ENCODE results near the gene IFI35.
"Not testable (repeated sequence)": the region's sequence is repeated elsewhere in the genome, so short reads cannot be mapped to it uniquely, and the experiment has no call there.

The IFI35 gene

DNA sequence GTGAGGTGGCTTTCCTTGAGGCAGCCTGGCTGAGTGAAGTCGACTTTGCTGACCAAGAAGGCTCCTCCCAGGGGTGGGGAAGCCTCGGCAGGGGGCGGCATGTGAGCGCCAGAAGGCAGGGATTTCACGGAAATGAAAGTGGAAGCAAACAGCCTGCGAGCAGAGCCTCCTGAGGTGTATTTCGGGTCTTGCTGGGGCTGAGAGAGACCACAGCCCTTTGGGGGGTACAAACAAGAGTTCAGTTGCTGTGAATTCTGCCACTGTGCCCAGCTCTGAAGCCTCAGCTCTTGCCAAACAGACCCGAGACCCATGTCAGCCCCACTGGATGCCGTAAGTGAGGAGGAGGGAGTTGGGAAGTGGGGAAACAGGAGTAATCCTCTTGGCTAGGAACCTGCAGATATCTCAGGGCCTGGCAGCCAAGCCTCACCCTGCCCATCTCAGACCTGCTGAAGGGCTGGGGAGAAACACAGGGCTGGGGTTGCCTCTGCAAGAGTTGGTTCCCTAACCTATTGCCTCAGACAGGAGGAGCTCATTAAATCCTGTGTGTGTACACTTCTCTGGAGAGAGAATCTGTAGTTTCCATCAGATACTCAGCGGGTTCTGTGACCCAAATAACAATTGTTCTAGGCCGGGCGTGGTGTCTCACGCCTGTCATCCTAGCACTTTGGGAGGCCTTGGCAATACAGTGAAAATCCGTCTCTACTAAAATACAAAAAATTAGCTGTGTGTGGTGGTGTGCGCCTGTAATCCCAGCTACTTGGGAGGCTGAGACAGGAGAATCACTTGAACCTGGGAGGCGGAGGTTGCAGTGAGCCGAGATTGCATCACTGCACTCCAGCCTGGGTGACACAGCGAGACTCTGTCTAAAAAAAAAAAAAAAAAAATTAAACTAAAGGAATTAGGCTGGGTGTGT, at the start of gene IFI35:
IFI35 (plus strand) TSS at position 146 of the 913 bp plus-strand sequence; CDS start at position 310, 164 bp downstream.
- Mint-ChIP-seq H3K9me3 (no peaks in the 10 kb centered on the region), H3K4me3 (peak within 1 kb of the TSS; percentile 100)

DNA sequence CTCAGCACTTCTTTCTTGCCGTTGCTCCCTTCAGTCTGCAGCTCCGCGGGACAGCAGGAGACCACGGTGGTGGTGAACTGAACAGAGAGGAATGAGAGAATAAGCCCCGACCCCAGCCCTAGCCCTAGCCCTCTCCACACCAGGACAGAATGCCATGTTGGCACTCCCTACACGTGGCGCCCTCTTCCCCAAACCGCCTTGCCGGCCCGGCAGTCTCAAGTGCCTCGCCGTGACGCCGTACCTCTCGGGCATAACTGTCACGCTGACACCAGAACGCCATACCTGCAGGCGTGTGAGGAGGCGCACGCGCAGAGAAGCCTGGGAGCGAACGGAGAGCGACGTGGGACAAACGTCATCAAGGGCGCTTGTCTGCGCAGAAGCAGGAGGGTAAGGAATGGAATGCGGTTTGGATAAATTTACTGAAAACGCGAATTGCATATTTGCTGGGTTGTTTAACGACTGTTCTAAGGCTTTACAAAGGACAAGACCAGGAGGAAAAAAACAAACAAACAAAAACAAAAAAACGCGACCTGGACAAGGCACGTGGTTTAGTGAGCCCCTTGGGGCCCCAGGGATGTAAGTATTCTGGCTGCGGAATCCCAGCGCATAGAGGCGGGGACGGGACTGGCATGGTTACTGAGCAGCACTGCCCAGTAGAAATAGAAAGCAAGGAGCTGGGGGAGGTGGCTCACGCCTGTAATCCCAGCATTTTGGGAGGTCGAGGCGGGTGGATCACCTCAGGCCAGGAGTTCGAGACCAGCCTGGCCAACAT, 42.2 kb upstream of the IFI35 start, which contains the start of gene AARSD1:
AARSD1 (minus strand) TSS at position 294 of the 772 bp plus-strand sequence; CDS start at position 280, 14 bp downstream.
- H3K36me3 Mint-ChIP-seq, result peaks cover 21 to 31% of the 10 kb centered on the region in 2 donors
- no peaks in the 10 kb centered on the region for H3K9me3 Mint-ChIP-seq
- H3K27ac Mint-ChIP-seq, result peak within 1 kb of the TSS; percentile 96
- ATAC-seq (replicated peaks), result peak; percentile 97 to 98
- H3K27me3 Mint-ChIP-seq, result no peaks in the 10 kb centered on the region
- peaks cover 11 to 25% of the 10 kb centered on the region in 2 donors for H3K4me1 Mint-ChIP-seq
- peak; percentile 88 for DNase-seq
- H3K4me3 Mint-ChIP-seq, result peak within 1 kb of the TSS; percentile 87 to 90

More for the DNA sequence above, at the start of gene IFI35:
- DNase-seq (peak; percentile 83), ATAC-seq (replicated peaks) (peak; percentile 94 to 97)
- Mint-ChIP-seq H3K36me3 (peaks cover 22 to 34% of the 10 kb centered on the region in 2 donors), H3K27me3 (no peaks in the 10 kb centered on the region), H3K27ac (peak within 1 kb of the TSS; percentile 100), H3K4me1 (peaks cover 19 to 45% of the 10 kb centered on the region in 2 donors)

DNA sequence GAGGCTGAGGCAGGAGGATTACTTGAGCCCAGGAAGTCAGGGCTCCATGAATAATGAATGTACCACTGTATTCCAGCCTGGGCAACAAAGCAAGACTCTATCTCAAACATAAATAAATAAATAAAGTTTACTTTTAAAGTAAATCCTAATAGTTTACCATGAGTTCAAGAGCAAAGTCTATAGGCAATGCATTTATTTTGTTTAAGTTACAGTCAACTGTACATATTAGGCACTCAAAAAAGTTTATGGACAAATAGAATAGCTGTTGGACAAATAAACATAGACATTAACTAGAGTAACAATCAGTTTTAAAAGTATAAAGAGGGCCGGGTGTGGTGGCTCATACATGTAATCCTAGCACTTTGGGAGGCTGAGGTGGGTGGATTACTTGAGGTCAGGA, 38.7 kb upstream of the IFI35 start:
- no peak for ATAC-seq (replicated peaks)
- H3K27ac Mint-ChIP-seq, result no peak overlapping the region
- no peak for DNase-seq
- H3K4me3 Mint-ChIP-seq, result no peak overlapping the region
- H3K27me3 Mint-ChIP-seq, result no peaks in the 10 kb centered on the region
- H3K4me1 Mint-ChIP-seq, result peaks cover 13 to 18% of the 10 kb centered on the region in 2 donors
- peaks cover 8 to 11% of the 10 kb centered on the region in 2 donors for H3K36me3 Mint-ChIP-seq
- H3K9me3 Mint-ChIP-seq, result no peaks in the 10 kb centered on the region

DNA sequence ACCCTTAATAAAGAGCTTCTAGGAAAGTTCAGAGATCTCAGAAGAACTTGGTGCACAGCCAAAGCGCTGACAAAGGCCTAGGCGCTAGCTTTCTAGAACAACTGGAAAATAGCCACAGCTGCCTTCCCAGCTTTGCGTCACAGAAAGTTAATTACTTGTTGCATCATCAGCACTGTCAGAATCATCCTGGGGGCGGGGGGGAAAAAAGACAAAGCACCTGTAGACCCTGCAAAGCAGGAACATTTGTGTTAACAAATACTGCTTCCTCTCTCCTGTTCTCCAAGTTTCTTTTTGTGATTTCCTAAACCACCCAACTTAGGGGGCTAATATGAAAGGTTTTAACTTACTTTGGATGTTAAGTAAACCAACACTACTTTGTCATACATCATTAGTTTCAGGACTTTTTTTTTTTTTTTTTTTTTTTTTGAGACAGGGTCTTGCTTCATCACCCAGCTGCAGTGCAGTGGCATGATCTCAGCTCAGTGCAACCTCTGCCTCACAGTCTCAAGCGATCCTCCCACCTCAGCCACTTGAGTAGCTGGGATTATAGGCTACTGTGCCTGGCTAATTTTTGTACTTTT, 37.5 kb upstream of the IFI35 start:
- H3K36me3 Mint-ChIP-seq, result peaks cover 5% of the 10 kb centered on the region in 2 donors
- no peak overlapping the region for H3K4me3 Mint-ChIP-seq
- no peak for ATAC-seq (replicated peaks)
- H3K27ac Mint-ChIP-seq, result no peak overlapping the region
- no peaks in the 10 kb centered on the region for H3K27me3 Mint-ChIP-seq
- DNase-seq, result no peak
- no peaks in the 10 kb centered on the region for H3K9me3 Mint-ChIP-seq
- peaks cover 8 to 9% of the 10 kb centered on the region in 2 donors for H3K4me1 Mint-ChIP-seq

DNA sequence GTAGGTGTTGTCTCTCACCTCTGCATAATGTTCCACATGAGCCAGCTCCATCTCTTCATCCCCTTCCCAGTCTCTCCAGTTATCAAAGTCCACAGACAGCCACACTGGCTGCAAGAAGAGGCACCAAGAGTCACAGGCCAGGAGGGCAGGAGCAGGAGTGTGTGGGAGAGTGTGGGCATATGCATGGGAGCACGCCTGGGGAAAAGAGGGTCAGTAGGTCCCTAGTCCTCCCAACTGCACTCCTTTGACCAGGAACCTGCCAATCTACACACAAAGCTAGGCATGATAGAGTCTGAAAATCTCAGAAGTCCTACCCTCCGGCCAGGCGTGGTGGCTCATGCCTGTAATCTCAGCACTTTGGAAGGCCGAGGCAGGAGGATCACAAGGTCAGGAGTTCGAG, 35.0 kb upstream of the IFI35 start:
- Mint-ChIP-seq H3K27ac (no peak overlapping the region), H3K27me3 (no peaks in the 10 kb centered on the region), H3K9me3 (no peaks in the 10 kb centered on the region), H3K36me3 (no peaks in the 10 kb centered on the region), H3K4me3 (no peak overlapping the region), H3K4me1 (peaks cover 0 to 4% of the 10 kb centered on the region in 2 donors)
- DNase-seq, result no peak
- no peak for ATAC-seq (replicated peaks)

DNA sequence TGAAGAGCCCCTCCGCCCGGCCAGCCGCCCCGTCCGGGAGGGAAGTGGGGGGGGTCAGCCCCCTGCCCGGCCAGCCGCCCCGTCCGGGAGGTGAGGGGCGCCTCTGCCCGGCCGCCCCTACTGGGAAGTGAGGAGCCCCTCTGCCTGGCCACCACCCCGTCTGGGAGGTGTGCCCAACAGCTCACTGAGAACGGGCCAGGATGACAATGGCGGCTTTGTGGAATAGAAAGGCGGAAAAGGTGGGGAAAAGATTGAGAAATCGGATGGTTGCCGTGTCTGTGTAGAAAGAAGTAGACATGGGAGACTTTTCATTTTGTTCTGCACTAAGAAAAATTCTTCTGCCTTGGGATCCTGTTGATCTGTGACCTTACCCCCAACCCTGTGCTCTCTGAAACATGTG, 33.3 kb upstream of the IFI35 start:
- H3K27me3 Mint-ChIP-seq; H3K4me3 Mint-ChIP-seq; ATAC-seq (replicated peaks); H3K27ac Mint-ChIP-seq; DNase-seq; H3K4me1 Mint-ChIP-seq; H3K36me3 Mint-ChIP-seq; H3K9me3 Mint-ChIP-seq: not testable (repeated sequence)

DNA sequence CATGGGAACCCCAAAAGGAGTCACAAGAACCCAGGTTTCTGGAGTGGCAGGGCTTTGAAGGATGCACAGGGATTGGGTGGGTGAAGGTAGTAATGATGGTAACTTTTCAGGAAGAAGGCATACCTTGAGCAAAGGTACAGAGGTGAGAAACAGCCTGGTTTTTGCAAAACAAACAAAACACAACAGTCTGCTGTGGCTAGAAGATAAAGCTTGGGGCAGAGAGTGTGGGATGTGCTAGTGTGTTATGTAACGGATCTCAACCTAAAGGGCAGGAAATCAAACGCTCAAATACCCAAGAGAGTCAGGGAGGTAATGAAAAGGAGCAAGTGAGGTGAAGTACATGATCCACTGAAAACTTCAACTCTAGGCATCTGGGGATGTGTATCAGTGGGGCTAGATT, 31.3 kb upstream of the IFI35 start:
- peaks cover 0 to 1% of the 10 kb centered on the region in 2 donors for H3K36me3 Mint-ChIP-seq
- H3K27ac Mint-ChIP-seq, result no peak overlapping the region
- DNase-seq, result no peak
- no peaks in the 10 kb centered on the region for H3K9me3 Mint-ChIP-seq
- peaks cover 8 to 16% of the 10 kb centered on the region in 2 donors for H3K4me1 Mint-ChIP-seq
- no peaks in the 10 kb centered on the region for H3K27me3 Mint-ChIP-seq
- ATAC-seq (replicated peaks), result no peak
- no peak overlapping the region for H3K4me3 Mint-ChIP-seq

DNA sequence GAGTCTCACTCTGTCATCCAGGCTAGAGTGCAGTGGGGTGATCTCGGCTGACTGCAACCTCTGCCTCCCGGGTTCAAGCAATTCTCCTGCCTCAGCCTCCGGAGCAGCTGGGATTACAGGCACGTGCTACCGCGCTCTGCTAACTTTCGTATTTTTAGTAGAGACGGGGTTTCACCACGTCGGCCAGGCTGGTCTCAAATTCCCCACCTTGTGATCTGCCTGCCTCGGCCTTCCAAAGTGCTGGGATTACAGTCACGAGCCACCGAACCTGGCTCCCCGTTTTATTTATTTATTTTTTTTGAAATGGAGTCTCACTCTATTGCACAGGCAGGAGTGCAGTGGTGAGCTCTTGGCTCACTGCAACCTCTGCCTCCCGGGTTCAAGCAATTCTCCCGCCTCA, 30.9 kb upstream of the IFI35 start:
- not testable (repeated sequence) for H3K27ac Mint-ChIP-seq; H3K9me3 Mint-ChIP-seq; H3K4me3 Mint-ChIP-seq; DNase-seq; H3K36me3 Mint-ChIP-seq; H3K27me3 Mint-ChIP-seq; ATAC-seq (replicated peaks)
- H3K4me1 Mint-ChIP-seq, result peaks cover 8 to 19% of the 10 kb centered on the region in 2 donors

DNA sequence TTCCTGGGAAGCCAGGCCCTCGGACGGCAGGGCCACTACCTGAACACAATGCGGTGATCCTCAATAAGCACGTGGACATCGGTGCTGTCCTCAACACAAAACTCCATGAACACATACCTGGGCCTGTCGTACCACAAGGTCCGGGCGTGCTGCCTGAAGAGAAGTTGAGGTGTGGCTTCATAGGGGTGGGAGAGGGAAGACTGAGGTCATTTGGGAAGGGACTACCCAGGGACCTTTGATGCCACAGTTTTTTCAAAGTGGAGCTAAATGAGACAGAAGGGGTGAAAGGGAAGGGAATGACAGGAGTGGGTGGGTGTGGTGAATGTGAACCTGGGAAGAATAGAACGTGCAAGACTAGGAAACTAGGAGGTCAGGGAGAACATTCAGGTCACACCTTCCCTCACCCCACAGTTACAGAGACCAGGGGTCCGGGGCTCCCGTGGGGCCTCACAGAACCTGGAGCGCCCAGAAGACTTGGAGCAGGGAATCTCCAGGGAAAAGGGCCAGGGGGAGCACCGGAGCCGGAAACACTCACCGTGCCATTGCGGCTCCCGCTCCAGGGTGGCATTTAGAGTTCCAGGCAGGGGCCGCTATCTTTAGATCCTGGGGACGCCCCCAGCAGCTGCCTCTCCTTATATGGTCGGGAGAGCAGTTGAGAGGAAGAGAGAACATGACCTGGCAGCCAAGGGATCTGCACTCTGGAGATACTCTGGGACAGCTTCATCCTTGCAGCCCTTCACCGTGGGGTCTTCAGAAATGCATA, 26.9 kb upstream of the IFI35 start, which contains the start of gene PTGES3L:
PTGES3L (minus strand) TSS at position 570 of the 763 bp plus-strand sequence; CDS start at position 543, 27 bp downstream.
- Mint-ChIP-seq H3K36me3 (peaks cover 9 to 17% of the 10 kb centered on the region in 2 donors), H3K4me3 (peak within 1 kb of the TSS; percentile 86 to 99), H3K27ac (peak within 1 kb of the TSS; percentile 98), H3K9me3 (no peaks in the 10 kb centered on the region), H3K27me3 (no peaks in the 10 kb centered on the region), H3K4me1 (peaks cover 22 to 58% of the 10 kb centered on the region in 2 donors)
- peak; percentile 24 for DNase-seq
- peak; percentile 49 to 54 for ATAC-seq (replicated peaks)

DNA sequence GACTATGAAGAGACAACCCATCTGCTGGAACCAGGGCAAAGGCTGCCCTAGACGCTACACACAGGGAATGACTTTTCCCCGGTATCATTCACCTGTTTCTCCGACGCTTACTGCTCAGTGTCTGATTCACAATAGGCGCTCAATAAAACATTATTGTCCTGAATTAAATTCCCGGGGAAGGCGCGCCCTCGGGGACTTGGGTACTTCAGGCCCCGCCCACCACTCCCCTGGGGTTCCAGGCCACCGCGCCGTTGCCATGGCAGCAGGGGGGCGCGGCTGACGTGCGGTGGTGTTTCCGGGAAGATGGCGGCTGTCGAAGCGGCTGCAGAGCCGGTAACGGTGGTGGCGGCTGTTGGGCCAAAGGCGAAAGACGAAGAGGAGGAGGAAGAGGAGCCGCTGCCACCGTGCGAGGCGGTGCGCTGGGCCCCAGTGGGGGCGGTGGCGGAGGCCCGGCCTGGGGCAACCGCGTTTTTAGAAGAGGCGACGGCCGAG, 26.3 kb upstream of the IFI35 start, which contains the start of gene RUNDC1:
RUNDC1 (plus strand) TSS at position 292 of the 492 bp plus-strand sequence; CDS start at position 304, 12 bp downstream.
- H3K4me3 Mint-ChIP-seq, result peak within 1 kb of the TSS; percentile 86 to 99
- H3K27me3 Mint-ChIP-seq, result no peaks in the 10 kb centered on the region
- DNase-seq (peak; percentile 81), ATAC-seq (replicated peaks) (peak; percentile 68 to 74)
- H3K27ac Mint-ChIP-seq, result peak within 1 kb of the TSS; percentile 98
- H3K4me1 Mint-ChIP-seq, result peaks cover 26 to 65% of the 10 kb centered on the region in 2 donors
- no peaks in the 10 kb centered on the region for H3K9me3 Mint-ChIP-seq
- peaks cover 12 to 22% of the 10 kb centered on the region in 2 donors for H3K36me3 Mint-ChIP-seq

DNA sequence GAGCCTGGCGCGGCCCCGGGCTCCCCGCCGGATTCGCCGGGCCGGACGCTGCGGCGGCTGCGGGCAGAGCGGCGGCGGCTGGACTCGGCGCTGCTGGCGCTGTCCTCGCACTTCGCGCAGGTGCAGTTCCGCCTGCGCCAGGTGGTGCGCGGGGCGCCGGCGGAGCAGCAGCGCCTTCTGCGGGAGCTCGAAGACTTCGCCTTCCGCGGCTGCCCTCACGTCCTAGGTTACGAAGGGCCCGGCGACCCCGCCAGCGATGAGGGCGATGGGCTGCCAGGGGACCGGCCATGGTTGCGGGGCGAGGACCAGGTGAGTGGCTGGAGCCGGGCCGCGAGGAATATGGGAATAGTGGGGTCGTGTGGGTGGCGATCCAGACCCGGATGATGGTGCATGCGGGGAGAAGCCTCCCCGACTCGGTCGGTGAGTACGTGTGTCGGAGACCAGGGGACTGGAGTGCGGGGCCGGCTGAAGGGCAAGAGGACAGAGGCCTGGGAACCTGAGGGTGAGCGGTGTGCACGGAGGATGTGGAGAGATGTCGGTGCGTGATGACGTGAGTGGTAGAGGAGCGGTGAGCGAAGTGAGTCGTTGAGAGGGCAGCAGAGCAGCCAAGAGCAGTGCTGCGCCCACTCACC, 25.7 kb upstream of the IFI35 start:
- H3K4me3 Mint-ChIP-seq, result peak overlapping the region; percentile 86 to 99
- peaks cover 28 to 68% of the 10 kb centered on the region in 2 donors for H3K4me1 Mint-ChIP-seq
- H3K27ac Mint-ChIP-seq, result peak overlapping the region; percentile 98
- no peaks in the 10 kb centered on the region for H3K27me3 Mint-ChIP-seq
- peak; percentile 73 to 75 for ATAC-seq (replicated peaks)
- peak; percentile 68 for DNase-seq
- no peaks in the 10 kb centered on the region for H3K9me3 Mint-ChIP-seq
- peaks cover 12 to 22% of the 10 kb centered on the region in 2 donors for H3K36me3 Mint-ChIP-seq

DNA sequence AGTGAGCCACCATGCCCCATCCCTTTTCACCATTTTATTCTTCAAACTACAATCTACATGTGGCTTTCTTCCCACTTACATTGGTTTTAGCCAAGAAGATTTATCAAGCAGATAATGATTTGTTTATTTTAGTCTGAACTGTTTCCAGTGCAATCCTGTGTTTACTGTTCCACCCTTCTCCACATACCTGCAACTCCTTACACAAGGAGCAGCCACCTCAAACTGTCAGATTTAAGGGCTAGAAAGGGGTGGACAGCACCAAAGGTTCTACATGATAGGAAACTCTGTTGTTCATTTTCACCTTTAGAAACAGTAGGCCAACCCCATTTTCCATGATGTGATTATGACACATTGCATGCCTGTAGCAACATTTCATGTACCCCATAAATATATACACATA, 24.3 kb upstream of the IFI35 start:
- peaks cover 29 to 72% of the 10 kb centered on the region in 2 donors for H3K4me1 Mint-ChIP-seq

DNA sequence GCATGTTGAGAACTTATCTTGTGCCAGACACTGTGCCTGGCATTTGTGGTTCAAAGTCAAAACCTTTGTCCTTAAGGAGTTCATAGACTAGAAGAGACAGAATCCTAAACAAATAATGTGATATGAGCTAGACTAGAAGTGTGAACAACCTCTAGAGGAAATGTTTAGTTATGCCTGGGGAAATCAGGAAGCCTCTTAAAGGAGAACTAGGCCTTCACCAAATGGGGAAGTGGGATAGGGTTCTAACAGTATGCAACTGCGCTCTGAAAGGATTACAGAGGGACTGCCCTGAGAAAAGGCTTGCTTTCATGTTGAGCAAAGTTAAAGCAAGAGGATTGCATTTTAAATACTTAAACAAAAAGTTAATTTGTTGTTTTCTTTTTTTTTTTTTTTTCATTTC, 21.4 kb upstream of the IFI35 start:
- Mint-ChIP-seq H3K27ac (peak overlapping the region; percentile 60), H3K36me3 (peaks cover 17 to 40% of the 10 kb centered on the region in 2 donors), H3K4me1 (peaks cover 28 to 63% of the 10 kb centered on the region in 2 donors), H3K27me3 (no peaks in the 10 kb centered on the region), H3K9me3 (no peaks in the 10 kb centered on the region), H3K4me3 (peak overlapping the region; percentile 49 to 74)
- DNase-seq (peak; percentile 34), ATAC-seq (replicated peaks) (peak; percentile 86)

More for the DNA sequence above, 24.3 kb upstream of the IFI35 start:
- ATAC-seq (replicated peaks), result no peak
- Mint-ChIP-seq H3K27ac (peak overlapping the region; percentile 76), H3K27me3 (no peaks in the 10 kb centered on the region), H3K9me3 (no peaks in the 10 kb centered on the region), H3K4me3 (peak overlapping the region; percentile 86 to 99), H3K36me3 (peaks cover 12 to 22% of the 10 kb centered on the region in 2 donors)
- no peak for DNase-seq

Measured in stimulated activated naive B cell treated with anti-CD40 and anti-IgM and Interleukin-4, amounts not matched to agents 10 μg/mL and 1 μg/mL and 100 μg/mL, for 72 hours (primary cell).